SK-N-SH (cell line): ENCODE measurements around the gene TIMM22. TPM values are rescaled to one million over a fixed set of nuclear protein-coding genes. Genes with fewer than 3 reads are reported as not detected.

Source experiments
- CTCF ChIA-PET: fragments of 300-600, 350-600 bp; formaldehyde crosslinking; extraction: SDS; loops from one replicate; lab custom pipeline; 2021; lab: Yijun Ruan, JAX
- POLR2A ChIA-PET: fragments of 350-600 bp; sonication (Branson Sonifier 250); formaldehyde crosslinking; extraction: SDS; loops from one replicate; lab custom pipeline; 2020; ENCODE audit warnings: antibody characterized with exemption, inconsistent platforms; lab: Yijun Ruan, JAX
- DNase-seq: peaks from one replicate; pipeline ENCODE4 v3.0.0; 2012
- H2AFZ ChIP-seq: fragments of 200-600 bp; sonication (generic); 2 replicates; pipeline ENCODE4 v1.8.1; 2016; ENCODE audit warnings: antibody characterized with exemption, mild to moderate bottlenecking, low read depth
- H3F3A ChIP-seq: fragments of 200-600 bp; sonication (generic); replicated peaks from 2 replicates; pipeline ENCODE3; 2016; ENCODE audit warnings: antibody characterized with exemption, mild to moderate bottlenecking; ENCODE audit not compliant: insufficient read depth
- H3K27ac ChIP-seq, 2 experiments: fragments of 200-500 bp in 1 of 2; fragments of 200-600 bp in 1 of 2; sonication (Bioruptor generic) in 1 of 2; sonication (generic), shearing (Covaris generic) in 1 of 2; 2 replicates each; pipeline versions ENCODE4 v1.5.1 to v1.6.1; 2014 to 2016; ENCODE audit warnings: low read depth in 2 of 2, inconsistent platforms in 1 of 2, low read length in 1 of 2, mild to moderate bottlenecking in 1 of 2, mixed read lengths in 1 of 2
- H3K27me3 ChIP-seq: fragments of 200-600 bp; sonication (generic), shearing (Covaris generic); 2 replicates; pipeline ENCODE4 v1.6.1; 2016; ENCODE audit warnings: mixed run types; ENCODE audit not compliant: insufficient read depth
- H3K36me3 ChIP-seq, 2 experiments: fragments of 200-500 bp in 1 of 2; fragments of 200-600 bp in 1 of 2; sonication (Bioruptor generic) in 1 of 2; sonication (generic) in 1 of 2; replicated peaks in 1 of 2; 2 replicates each; pipeline versions ENCODE3 to v1.5.1; 2014 to 2016; ENCODE audit warnings: low read length in 1 of 2, mild to moderate bottlenecking in 1 of 2; ENCODE audit not compliant: insufficient read depth in 2 of 2, control insufficient read depth in 1 of 2
- H3K4me1 ChIP-seq, 2 experiments: fragments of 200-500 bp in 1 of 2; fragments of 200-600 bp in 1 of 2; sonication (Bioruptor generic) in 1 of 2; sonication (generic), shearing (Covaris generic) in 1 of 2; 2 replicates each; pipeline versions ENCODE4 v1.5.1 to v1.6.1; 2014 to 2016; ENCODE audit warnings: low read depth in 1 of 2, low read length in 1 of 2, mixed run types in 1 of 2; ENCODE audit not compliant: insufficient read depth in 2 of 2, control insufficient read depth in 1 of 2
- H3K4me2 ChIP-seq: fragments of 200-600 bp; sonication (generic), shearing (Covaris generic); 2 replicates; pipeline ENCODE4 v1.6.1; 2017; ENCODE audit warnings: mixed run types
- H3K4me3 ChIP-seq, 2 experiments: fragments of 200-500 bp in 1 of 2; fragments of 200-600 bp in 1 of 2; sonication (Bioruptor generic) in 1 of 2; sonication (generic), shearing (Covaris generic) in 1 of 2; 2 replicates each; pipeline versions ENCODE4 v1.5.1 to v1.8.1; 2014 to 2016; ENCODE audit warnings: low read depth in 2 of 2, inconsistent platforms in 1 of 2, low read length in 1 of 2, mild to moderate bottlenecking in 1 of 2, mixed read lengths in 1 of 2, moderate library complexity in 1 of 2
- H3K79me2 ChIP-seq: fragments of 200-600 bp; sonication (generic); 2 replicates; pipeline ENCODE4 v1.8.1; 2017; ENCODE audit warnings: mild to moderate bottlenecking; ENCODE audit not compliant: insufficient read depth
- H3K9ac ChIP-seq: fragments of 200-600 bp; sonication (generic); 2 replicates; pipeline ENCODE4 v1.6.1; 2017; ENCODE audit warnings: mixed run types
- H3K9me2 ChIP-seq: fragments of 200-600 bp; sonication (generic); 2 replicates; pipeline ENCODE4 v1.6.1; 2017; ENCODE audit warnings: mixed run types
- H3K9me3 ChIP-seq: fragments of 200-600 bp; sonication (generic); 2 replicates; pipeline ENCODE4 v1.6.1; 2017; ENCODE audit warnings: mixed run types, mild to moderate bottlenecking, moderate library complexity
- H4K20me1 ChIP-seq: fragments of 200-600 bp; sonication (generic); 2 replicates; pipeline ENCODE4 v1.6.1; 2017; ENCODE audit warnings: mild to moderate bottlenecking, mixed run types; ENCODE audit not compliant: insufficient read depth
- ELF1 ChIP-seq: IDR thresholded peaks from 2 replicates; pipeline ENCODE4 v1.4.0; 2012
- FOSL2 ChIP-seq: IDR thresholded peaks from 2 replicates; pipeline ENCODE4 v1.4.0; 2012; ENCODE audit warnings: low read depth, mild to moderate bottlenecking, moderate library complexity, borderline replicate concordance
- FOXJ3 ChIP-seq: sonication (generic); formaldehyde crosslinking; IDR thresholded peaks from 2 replicates; pipeline ENCODE4 v1.5.1; 2020; ENCODE audit warnings: mild to moderate bottlenecking, missing genetic modification reagents
- FOXM1 ChIP-seq: IDR thresholded peaks from 2 replicates; pipeline ENCODE4 v1.4.0; 2012; ENCODE audit warnings: low read depth, mild to moderate bottlenecking
- GATA2 ChIP-seq: sonication (generic); formaldehyde crosslinking; IDR thresholded peaks from 2 replicates; pipeline ENCODE4 v1.5.0; 2020; ENCODE audit warnings: mild to moderate bottlenecking, missing genetic modification reagents
- JUND ChIP-seq: IDR thresholded peaks from 2 replicates; pipeline ENCODE4 v1.4.0; 2012
- MEF2A ChIP-seq: IDR thresholded peaks from 2 replicates; pipeline ENCODE4 v1.4.0; 2012; ENCODE audit warnings: low read depth, borderline replicate concordance
- MXI1 ChIP-seq: IDR thresholded peaks from 2 replicates; pipeline ENCODE4 v1.6.1; 2012; ENCODE audit warnings: mild to moderate bottlenecking, low read depth, low read length, improper control_type of control experiment
- NRF1 ChIP-seq: IDR thresholded peaks from 2 replicates; pipeline ENCODE4 v1.6.1; 2012; ENCODE audit warnings: low read depth, mild to moderate bottlenecking, low read length
- POLR2AphosphoS5 ChIP-seq: IDR thresholded peaks from 2 replicates; pipeline ENCODE4 v1.6.1; 2012; ENCODE audit warnings: low read depth, low read length
- RAD21 ChIP-seq: IDR thresholded peaks from 2 replicates; pipeline ENCODE4 v1.6.1; 2012; ENCODE audit warnings: mild to moderate bottlenecking, low read length
- REST ChIP-seq: IDR thresholded peaks from 2 replicates; pipeline ENCODE4 v1.6.1; 2012; ENCODE audit warnings: mild to moderate bottlenecking, low read depth, low read length, moderate library complexity
- RFX5 ChIP-seq: IDR thresholded peaks from 2 replicates; pipeline ENCODE4 v1.6.1; 2012; ENCODE audit warnings: mild to moderate bottlenecking, improper control_type of control experiment, low read length
- SIN3A ChIP-seq: IDR thresholded peaks from 2 replicates; pipeline ENCODE4 v1.6.1; 2012; ENCODE audit warnings: low read depth, mild to moderate bottlenecking, low read length, moderate library complexity, borderline replicate concordance
- WGBS: methylation state at CpG from one replicate; pipeline ENCODE4 v1.1.6; 2017; ENCODE audit warnings: low lambda C conversion rate; 5-methylcytosine and 5-hydroxymethylcytosine counted together
- polyA plus RNA-seq, 3 experiments: library from polyadenylated mRNA; depleted of rRNA; stranded (reverse); fragments of >200 nt; gene quantifications; 2 replicates each; pipeline ENCODE4 v1.2.3, GENCODE V29; 2012
- TF ChIP-seq, protein P1 (sequence below): IDR thresholded peaks from 2 replicates; pipeline ENCODE4; 2012
- TF ChIP-seq, protein P2 (sequence below): fragments of 200-600 bp; sonication (generic); IDR thresholded peaks from 2 replicates; pipeline ENCODE4 v1.6.1; 2017; ENCODE audit warnings: antibody characterized with exemption, mild to moderate bottlenecking, moderate library complexity
- TF ChIP-seq, protein P3 (sequence below): IDR thresholded peaks from 2 replicates; pipeline ENCODE4 v1.4.0; 2012; ENCODE audit warnings: low read depth, borderline replicate concordance
- TF ChIP-seq, protein P4 (sequence below): IDR thresholded peaks from 2 replicates; pipeline ENCODE4 v1.4.0; 2012; ENCODE audit warnings: low read depth

The TIMM22 gene
- polyA plus RNA-seq, 1 of the 3 experiments (the other 2 are of a cell fraction) = 9.9 TPM

DNA sequence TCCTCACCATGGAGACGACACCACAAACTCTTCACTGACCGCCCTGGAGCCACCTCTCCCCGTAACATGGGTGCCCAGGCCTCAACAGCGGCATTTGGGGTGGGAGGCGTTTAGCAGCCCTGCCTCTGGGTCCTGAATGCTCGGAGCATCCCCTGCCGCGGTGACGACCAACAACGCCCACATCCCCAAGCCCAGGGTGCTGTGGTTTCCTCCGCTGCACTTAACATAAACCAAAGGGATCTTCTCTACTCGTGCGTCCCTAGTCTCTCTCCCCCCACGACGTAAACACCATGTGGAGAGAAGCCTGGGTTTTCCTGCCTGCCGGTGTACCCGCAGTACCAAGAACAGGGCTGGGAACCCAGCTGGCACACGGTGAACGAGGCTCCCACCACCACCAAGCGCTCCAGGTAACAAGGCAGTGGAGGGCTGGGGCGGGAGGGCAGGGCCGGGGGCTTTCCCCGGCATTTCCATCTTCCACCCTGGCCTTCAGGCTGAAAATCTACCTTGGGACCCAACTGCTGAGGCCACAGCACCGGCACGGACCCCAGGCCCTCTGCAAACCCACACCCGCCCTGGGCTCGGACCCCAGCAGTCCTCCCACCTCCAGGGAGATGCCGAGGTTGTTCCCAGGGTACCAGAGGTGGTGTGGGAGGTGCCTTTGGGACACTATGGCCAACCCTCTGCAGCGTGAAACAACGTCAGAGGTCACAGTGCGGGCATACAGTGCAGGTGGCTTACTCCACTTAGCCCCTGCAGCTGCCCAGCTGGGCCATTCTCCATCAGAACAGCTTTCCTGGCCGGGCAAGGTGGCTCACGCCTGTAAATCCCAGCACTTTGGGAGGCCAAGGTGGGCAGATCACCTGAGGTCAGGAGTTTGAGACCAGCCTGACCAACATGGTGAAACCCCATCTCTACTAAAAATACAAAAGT is 54.3 kb downstream of the TIMM22 start:
- no peaks in the 10 kb centered on the region; a peak in 1 of 4 replicates for H3K4me1 ChIP-seq
- no peak overlapping the region for H2AFZ ChIP-seq
- H3K27me3 ChIP-seq = no peaks in the 10 kb centered on the region
- peaks cover 22 to 31% of the 10 kb centered on the region in 2 experiments for H3K36me3 ChIP-seq
- H3K4me3 ChIP-seq = no peak overlapping the region
- TF ChIP-seq MXI1 (no peak), ELF1 (no peak), FOXM1 (no peak), REST (no peak), RFX5 (no peak), SIN3A (no peak), POLR2AphosphoS5 (no peak), JUND (no peak), GATA2 (CRISPR knock-in tag) (no peak), FOXJ3 (CRISPR knock-in tag) (no peak), RAD21 (no peak), MEF2A (no peak), NRF1 (no peak), FOSL2 (no peak)
- TF ChIP-seq, protein P1, sequence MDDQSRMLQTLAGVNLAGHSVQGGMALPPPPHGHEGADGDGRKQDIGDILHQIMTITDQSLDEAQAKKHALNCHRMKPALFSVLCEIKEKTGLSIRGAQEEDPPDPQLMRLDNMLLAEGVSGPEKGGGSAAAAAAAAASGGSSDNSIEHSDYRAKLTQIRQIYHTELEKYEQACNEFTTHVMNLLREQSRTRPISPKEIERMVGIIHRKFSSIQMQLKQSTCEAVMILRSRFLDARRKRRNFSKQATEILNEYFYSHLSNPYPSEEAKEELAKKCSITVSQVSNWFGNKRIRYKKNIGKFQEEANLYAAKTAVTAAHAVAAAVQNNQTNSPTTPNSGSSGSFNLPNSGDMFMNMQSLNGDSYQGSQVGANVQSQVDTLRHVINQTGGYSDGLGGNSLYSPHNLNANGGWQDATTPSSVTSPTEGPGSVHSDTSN = no peak
- TF ChIP-seq, protein P2, sequence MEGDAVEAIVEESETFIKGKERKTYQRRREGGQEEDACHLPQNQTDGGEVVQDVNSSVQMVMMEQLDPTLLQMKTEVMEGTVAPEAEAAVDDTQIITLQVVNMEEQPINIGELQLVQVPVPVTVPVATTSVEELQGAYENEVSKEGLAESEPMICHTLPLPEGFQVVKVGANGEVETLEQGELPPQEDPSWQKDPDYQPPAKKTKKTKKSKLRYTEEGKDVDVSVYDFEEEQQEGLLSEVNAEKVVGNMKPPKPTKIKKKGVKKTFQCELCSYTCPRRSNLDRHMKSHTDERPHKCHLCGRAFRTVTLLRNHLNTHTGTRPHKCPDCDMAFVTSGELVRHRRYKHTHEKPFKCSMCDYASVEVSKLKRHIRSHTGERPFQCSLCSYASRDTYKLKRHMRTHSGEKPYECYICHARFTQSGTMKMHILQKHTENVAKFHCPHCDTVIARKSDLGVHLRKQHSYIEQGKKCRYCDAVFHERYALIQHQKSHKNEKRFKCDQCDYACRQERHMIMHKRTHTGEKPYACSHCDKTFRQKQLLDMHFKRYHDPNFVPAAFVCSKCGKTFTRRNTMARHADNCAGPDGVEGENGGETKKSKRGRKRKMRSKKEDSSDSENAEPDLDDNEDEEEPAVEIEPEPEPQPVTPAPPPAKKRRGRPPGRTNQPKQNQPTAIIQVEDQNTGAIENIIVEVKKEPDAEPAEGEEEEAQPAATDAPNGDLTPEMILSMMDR = no peak
- TF ChIP-seq, protein P3, sequence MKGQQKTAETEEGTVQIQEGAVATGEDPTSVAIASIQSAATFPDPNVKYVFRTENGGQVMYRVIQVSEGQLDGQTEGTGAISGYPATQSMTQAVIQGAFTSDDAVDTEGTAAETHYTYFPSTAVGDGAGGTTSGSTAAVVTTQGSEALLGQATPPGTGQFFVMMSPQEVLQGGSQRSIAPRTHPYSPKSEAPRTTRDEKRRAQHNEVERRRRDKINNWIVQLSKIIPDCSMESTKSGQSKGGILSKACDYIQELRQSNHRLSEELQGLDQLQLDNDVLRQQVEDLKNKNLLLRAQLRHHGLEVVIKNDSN = no peak
- TF ChIP-seq, protein P4, sequence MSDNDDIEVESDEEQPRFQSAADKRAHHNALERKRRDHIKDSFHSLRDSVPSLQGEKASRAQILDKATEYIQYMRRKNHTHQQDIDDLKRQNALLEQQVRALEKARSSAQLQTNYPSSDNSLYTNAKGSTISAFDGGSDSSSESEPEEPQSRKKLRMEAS = no peak
- TF ChIP-seq, all 33 proteins: peak for 0
- ChIA-PET CTCF (interaction anchor here (1.1 kb wide), 1 partner anchor 20 kb away, joined by 3 read pairs; no protein-coding TSS in a partner anchor), POLR2A (no interaction called here)
- H3F3A ChIP-seq = no peaks in the 10 kb centered on the region
- no peaks in the 10 kb centered on the region for H3K9me2 ChIP-seq
- no peak for DNase-seq
- H3K27ac ChIP-seq = no peak overlapping the region
- no peaks in the 10 kb centered on the region for H3K9me3 ChIP-seq
- WGBS = 96% methylated on average over 24 of the region's 33 CpGs
- no peak overlapping the region for H3K9ac ChIP-seq
- H4K20me1 ChIP-seq = peaks cover 7% of the 10 kb centered on the region; the same call in 1 of the 2 replicates
- H3K4me2 ChIP-seq = no peak overlapping the region
- no peaks in the 10 kb centered on the region for H3K79me2 ChIP-seq
